HepG2 (cell line): ENCODE data around the gene RB1. TPM values are rescaled to one million over a fixed set of nuclear protein-coding genes. Genes with fewer than 3 reads are reported as not detected.

Experiments
- ATAC-seq: fragments of 200-7000 bp; cut with Tn5 transposase; 3 replicates; pipeline ENCODE4 v1.9.1; 2020; ENCODE audit warnings: mild to moderate bottlenecking, moderate library complexity
- BruUV-seq: library from RNA; stranded (reverse); fragments of 400-500 nt; replicated peaks from 2 replicates; lab custom pipeline; 2021; lab: Mats Ljungman, UMichigan
- CTCF ChIA-PET: fragments of 300-600 bp; formaldehyde crosslinking; extraction: SDS; loops from one replicate; lab custom pipeline; 2021; ENCODE audit warnings: low total read pairs, inconsistent platforms, low intra/inter-chr PET ratio; lab: Yijun Ruan, JAX
- POLR2A ChIA-PET: fragments of 350-600 bp; sonication (Branson Sonifier 250); formaldehyde crosslinking; loops from one replicate; lab custom pipeline; 2020; ENCODE audit warnings: antibody characterized with exemption, inconsistent platforms; lab: Yijun Ruan, JAX
- DNase-seq: peaks from one replicate; pipeline ENCODE4 v3.0.0-alpha.2; 2015; ENCODE audit warnings: low spot score
- FAIRE-seq: peaks from 3 replicates; lab custom pipeline; 2011; peaks lifted over from hg19 to GRCh38; lab: Jason Lieb, UNC
- H2AFZ ChIP-seq: one replicate; pipeline ENCODE4 v1.6.1; 2011; ENCODE audit warnings: low read length, inconsistent platforms
- H3K27ac ChIP-seq: fragments of 300-600 bp; 3 replicates; pipeline ENCODE4 v1.8.0; 2011; ENCODE audit warnings: mixed run types, mild to moderate bottlenecking, mixed read lengths, low read length, inconsistent platforms; ENCODE audit not compliant: insufficient read depth; ENCODE audit errors: extremely low read length
- H3K27me3 ChIP-seq, 2 experiments: fragments of 200-600 bp in 1 of 2; 2 replicates in 1 of 2; 3 replicates in 1 of 2; pipeline versions ENCODE4 v1.6.0 to v1.8.0; 2011; ENCODE audit warnings: low read length in 2 of 2, mild to moderate bottlenecking in 2 of 2, moderate library complexity in 2 of 2, inconsistent platforms in 1 of 2; ENCODE audit not compliant: insufficient read depth in 2 of 2, control insufficient read depth in 1 of 2
- H3K36me3 ChIP-seq, 2 experiments: fragments of 200-600 bp in 1 of 2; replicated peaks in 1 of 2; 2 replicates in 1 of 2; 3 replicates in 1 of 2; pipeline versions ENCODE4 v1.5.1 to v1.8.0; 2011; ENCODE audit warnings: low read length in 2 of 2, inconsistent platforms in 1 of 2; ENCODE audit not compliant: insufficient read depth in 2 of 2, control insufficient read depth in 1 of 2
- H3K4me1 ChIP-seq: 2 replicates; pipeline ENCODE4 v1.5.1; 2012; ENCODE audit warnings: low read length, inconsistent platforms; ENCODE audit not compliant: insufficient read depth
- H3K4me2 ChIP-seq: 2 replicates; pipeline ENCODE4 v1.6.0; 2011; ENCODE audit warnings: low read depth, low read length, inconsistent platforms
- H3K4me3 ChIP-seq, 3 experiments: fragments of 200-600 bp in 1 of 3; sonication (generic), shearing (Covaris generic) in 1 of 3; replicated peaks in 1 of 3; 2 replicates each; pipeline ENCODE4 v1.5.1; 2011 to 2016; ENCODE audit warnings: low read length in 3 of 3, inconsistent platforms in 2 of 3, low read depth in 2 of 3, mild to moderate bottlenecking in 2 of 3, control low read depth in 1 of 3, mixed read lengths in 1 of 3; ENCODE audit not compliant: insufficient read depth in 1 of 3
- H3K79me2 ChIP-seq: one replicate; pipeline ENCODE4 v1.6.1; 2011; ENCODE audit warnings: low read length, inconsistent platforms; ENCODE audit not compliant: insufficient read depth
- H3K9ac ChIP-seq: 2 replicates; pipeline ENCODE4 v1.6.0; 2011; ENCODE audit warnings: mild to moderate bottlenecking, low read depth, low read length, inconsistent platforms; ENCODE audit not compliant: insufficient read depth
- H3K9me3 ChIP-seq: 2 replicates; pipeline ENCODE4 v1.5.1; 2012; ENCODE audit warnings: mild to moderate bottlenecking, low read length
- H4K20me1 ChIP-seq: 2 replicates; pipeline ENCODE4 v1.6.0; 2011; ENCODE audit warnings: inconsistent platforms, mild to moderate bottlenecking, low read length, moderate library complexity; ENCODE audit not compliant: insufficient read depth
- ARID4A ChIP-seq: sonication (generic); formaldehyde crosslinking; IDR thresholded peaks from 2 replicates; pipeline ENCODE4 v1.5.0; 2020; ENCODE audit warnings: mild to moderate bottlenecking, missing genetic modification reagents, borderline replicate concordance
- CENPT ChIP-seq: sonication (generic); formaldehyde crosslinking; IDR thresholded peaks from 2 replicates; pipeline ENCODE4 v1.8.0; 2022; ENCODE audit warnings: low read depth, mild to moderate bottlenecking, moderate library complexity, missing genetic modification reagents
- CREB1 ChIP-seq, 2 experiments: fragments of 450-650 bp in 1 of 2; IDR thresholded peaks; 2 replicates each; pipeline ENCODE4 v1.6.1; 2016 to 2017; ENCODE audit warnings: control low read depth in 1 of 2, mild to moderate bottlenecking in 1 of 2, missing compliant biosample characterization in 1 of 2, missing genetic modification characterization in 1 of 2
- FOXA3 ChIP-seq: IDR thresholded peaks from 2 replicates; pipeline ENCODE4 v1.6.1; 2016; ENCODE audit warnings: missing genetic modification reagents, missing compliant biosample characterization
- FOXP1 ChIP-seq, 2 experiments: fragments of 450-650 bp in 1 of 2; IDR thresholded peaks; 2 replicates each; pipeline ENCODE4 v1.6.1; 2017 to 2018; ENCODE audit warnings: antibody characterized with exemption in 1 of 2
- HNF1A ChIP-seq, 2 experiments: sonication (generic) in 1 of 2; formaldehyde crosslinking in 1 of 2; IDR thresholded peaks; 2 replicates each; pipeline versions ENCODE4 v1.4.0 to v1.6.1; 2016 to 2020; ENCODE audit warnings: borderline replicate concordance in 1 of 2, low read depth in 1 of 2, mild to moderate bottlenecking in 1 of 2, missing genetic modification reagents in 1 of 2
- KAT8 ChIP-seq: IDR thresholded peaks from 2 replicates; pipeline ENCODE4 v1.6.1; 2016; ENCODE audit warnings: missing genetic modification reagents, missing compliant biosample characterization
- MED1 ChIP-seq: sonication (generic); formaldehyde crosslinking; IDR thresholded peaks from 2 replicates; pipeline ENCODE4 v1.4.0; 2020; ENCODE audit warnings: missing genetic modification reagents
- PHF21A ChIP-seq: sonication (generic); formaldehyde crosslinking; IDR thresholded peaks from 2 replicates; pipeline ENCODE4 v1.5.0; 2020; ENCODE audit warnings: mild to moderate bottlenecking, missing genetic modification reagents
- RXRB ChIP-seq: IDR thresholded peaks from 2 replicates; pipeline ENCODE4 v1.6.1; 2016; ENCODE audit warnings: borderline replicate concordance, missing genetic modification reagents, missing compliant biosample characterization
- SNRNP70 ChIP-seq: fragments of 200-400 bp; formaldehyde crosslinking; IDR thresholded peaks from 2 replicates; pipeline ENCODE4 v1.6.1; 2017; ENCODE audit warnings: mild to moderate bottlenecking, low read depth, low read length, moderate library complexity
- SOX13 ChIP-seq, 3 experiments: fragments of 450-650 bp in 1 of 3; sonication (generic) in 1 of 3; formaldehyde crosslinking in 1 of 3; IDR thresholded peaks in 2 of 3; conservative IDR thresholded peaks in 1 of 3; 2 replicates each; pipeline versions ENCODE4 v1.5.0 to v1.6.1; 2016 to 2020; ENCODE audit warnings: antibody characterized with exemption in 1 of 3, mild to moderate bottlenecking in 1 of 3, missing compliant biosample characterization in 1 of 3, missing genetic modification reagents in 1 of 3, moderate library complexity in 1 of 3
- ZFP90 ChIP-seq: sonication (generic); formaldehyde crosslinking; IDR thresholded peaks from 2 replicates; pipeline ENCODE4 v1.8.0; 2022; ENCODE audit warnings: missing genetic modification reagents, mild to moderate bottlenecking, inconsistent platforms, borderline replicate concordance
- ZNF552 ChIP-seq: sonication (generic); formaldehyde crosslinking; IDR thresholded peaks from 2 replicates; pipeline ENCODE4 v1.9.0; 2022; ENCODE audit warnings: missing genetic modification reagents, mild to moderate bottlenecking, borderline replicate concordance
- ZNF761 ChIP-seq: sonication (generic); formaldehyde crosslinking; conservative IDR thresholded peaks from 2 replicates; pipeline ENCODE4 v1.4.0; 2020; ENCODE audit warnings: mild to moderate bottlenecking, missing genetic modification reagents
- in situ Hi-C: cut with HindIII; loops from 2 replicates; pipeline ENCODE4 v1.10.0; 2017; ENCODE audit warnings: low pct_unique_long_range_greater_than_20kb; ENCODE audit not compliant: extremely low pct_ligation_motif_present
- intact Hi-C: fragments of 100-400 bp; cut with micrococcal nuclease; formaldehyde crosslinking; loops from one replicate; pipeline ENCODE4 v1.10.0; 2022; ENCODE audit not compliant: unreplicated experiment
- polyA plus RNA-seq, 8 experiments: library from polyadenylated mRNA; depleted of rRNA in 3 of 8; stranded (reverse) in 7 of 8; unstranded in 1 of 8; fragments of >200 nt; fragmentation: Illumina TruSeq in 4 of 8; extraction: Trizol in 4 of 8; gene quantifications; 2 replicates each; pipeline versions ENCODE4 v1.2.1 to v1.2.3, GENCODE V29; 2011 to 2016; ENCODE audit warnings: low read depth in 4 of 8, missing spikeins in 1 of 8, mixed read lengths in 1 of 8; ENCODE audit not compliant: insufficient read depth in 1 of 8
- total RNA-seq, 5 experiments: library from RNA; depleted of rRNA; stranded (reverse); fragments of >200 nt; fragmentation: Illumina TruSeq; extraction: Trizol; gene quantifications; 2 replicates each; pipeline ENCODE4 v1.2.3, GENCODE V29; 2016; ENCODE audit warnings: low read depth in 1 of 5

RB1 gene
- total and polyA plus RNA-seq, 2 of the 13 experiments (the other 11 are each of a cell fraction or from before 2014, with no cell fraction given): 15.6 to 23.7 TPM

GRCh38 chr13:48258002-48258401 is 45.5 kb upstream of the RB1 start:
- ChIA-PET POLR2A (no interaction called here), CTCF (no interaction called here)
- DNase-seq: peak; percentile 92
- H2AFZ ChIP-seq: no peak overlapping the region
- H3K9me3 ChIP-seq: no peaks in the 10 kb centered on the region
- H3K27me3 ChIP-seq: no peaks in the 10 kb centered on the region
- H3K79me2 ChIP-seq: no peaks in the 10 kb centered on the region
- peak overlapping the region; percentile 52 for H3K27ac ChIP-seq
- no peak overlapping the region; a peak in 1 of 6 replicates for H3K4me3 ChIP-seq
- FAIRE-seq: peak; percentile 91
- H4K20me1 ChIP-seq: no peaks in the 10 kb centered on the region
- H3K4me1 ChIP-seq: peaks cover 55% of the 10 kb centered on the region
- ATAC-seq: peak; percentile 95
- intact Hi-C loops (loop anchor here (2.0 to 5.0 kb wide), 2 partner anchors 49 to 131 kb away; no protein-coding TSS in a partner anchor), in situ Hi-C loops (no loop called here)
- peaks cover 13 to 62% of the 10 kb centered on the region in 2 experiments for H3K36me3 ChIP-seq
- no TSS peak for BruUV-seq
- H3K9ac ChIP-seq: no peak overlapping the region
- peak overlapping the region; percentile 51; the same call in 1 of the 2 replicates for H3K4me2 ChIP-seq
- TF ChIP-seq RXRB (CRISPR knock-in tag) (0 out of 2 replicates have a peak, but pooled peaks have one; percentile 14), ARID4A (no peak), CENPT (CRISPR knock-in tag) (no peak), HNF1A (IDR thresholded peaks at IDR 0.05; ENCODE audit: low read depth) (peak; percentile 89), HNF1A (CRISPR knock-in tag; IDR thresholded peaks at IDR 0.05; ENCODE audit: borderline replicate concordance) (peak; percentile 93; the same call in 1 of the 2 replicates), MED1 (CRISPR knock-in tag) (peak; percentile 30; the same call in 1 of the 2 replicates), ZNF552 (CRISPR knock-in tag) (no peak), KAT8 (CRISPR knock-in tag) (0 out of 2 replicates have a peak, but pooled peaks have one; percentile 27), ZFP90 (CRISPR knock-in tag) (no peak), FOXP1 (IDR thresholded peaks at IDR 0.05) (no peak), FOXP1 (CRISPR knock-in tag; IDR thresholded peaks at IDR 0.05) (peak; percentile 50; the same call in 1 of the 2 replicates), SNRNP70 (no peak), SOX13 (IDR thresholded peaks at IDR 0.05) (no peak), SOX13 (CRISPR knock-in tag; conservative IDR thresholded peaks at IDR 0.05 in 1 of 2, IDR thresholded peaks at IDR 0.05 in 1 of 2) (peak in 1 of 2 experiments; percentile 93; a peak in 2 of 4 replicates), CREB1 (IDR thresholded peaks at IDR 0.05) (no peak), CREB1 (CRISPR knock-in tag; IDR thresholded peaks at IDR 0.05) (peak; percentile 43; the same call in 1 of the 2 replicates), PHF21A (CRISPR knock-in tag) (no peak), ZNF761 (CRISPR knock-in tag) (no peak), FOXA3 (peak; percentile 42; the same call in 1 of the 2 replicates)
